Activated T-helper 2 cell treated with anti-CD3 and anti-CD28 coated beads, Interferon-gamma antibody, Interleukin-2, Interleukin-4, amounts not matched to agents 10 μg/mL and 5 μg/mL and 100 μg/mL, durations not matched to agents 14 hours and 24 hours and 36 hours (primary cell): ENCODE measurements around the gene CNTN1. TPM values are rescaled to one million over a fixed set of nuclear protein-coding genes. Genes with fewer than 3 reads are reported as not detected.

Experiments used
- DNase-seq: peaks from one replicate; pipeline ENCODE4 v3.0.0; 2021; ENCODE audit warnings: low spot score
- H3K27ac Mint-ChIP-seq: one replicate; pipeline ENCODE4 v1.8.0; 2021; ENCODE audit warnings: mixed read lengths
- H3K27me3 Mint-ChIP-seq: one replicate; pipeline ENCODE4 v1.8.0; 2021; ENCODE audit warnings: low read depth, mixed read lengths
- H3K36me3 Mint-ChIP-seq: one replicate; pipeline ENCODE4 v1.8.0; 2021; ENCODE audit warnings: low read depth, mixed read lengths
- H3K4me1 Mint-ChIP-seq: one replicate; pipeline ENCODE4 v1.8.0; 2021; ENCODE audit warnings: low read depth, mixed read lengths
- H3K4me3 Mint-ChIP-seq: one replicate; pipeline ENCODE4 v1.8.0; 2021; ENCODE audit warnings: low read depth, mild to moderate bottlenecking, moderate library complexity, mixed read lengths
- H3K9me3 Mint-ChIP-seq: one replicate; pipeline ENCODE4 v1.8.0; 2021; ENCODE audit warnings: mixed read lengths
- intact Hi-C: fragments of 100-400 bp; cut with micrococcal nuclease; formaldehyde crosslinking; loops from one replicate; pipeline ENCODE4 v1.15.1; 2023
- total RNA-seq: library from RNA; stranded (reverse); gene quantifications from 2 replicates; pipeline ENCODE4 v1.2.3, GENCODE V29; 2022

The CNTN1 gene
- total RNA-seq, 1 donor from 2014 or later, result not detected

GRCh38 chr12:40837891-40838429, 145.7 kb downstream of the CNTN1 start:
- Mint-ChIP-seq H3K36me3 (no peaks in the 10 kb centered on the region), H3K9me3 (peaks cover 13% of the 10 kb centered on the region), H3K4me1 (no peaks in the 10 kb centered on the region), H3K27me3 (no peaks in the 10 kb centered on the region), H3K27ac (no peak overlapping the region), H3K4me3 (no peak overlapping the region)
- no peak for DNase-seq
- intact Hi-C loops, result no loop called here

GRCh38 chr12:40843495-40843894, 151.3 kb downstream of the CNTN1 start:
- Mint-ChIP-seq H3K4me1 (no peaks in the 10 kb centered on the region), H3K36me3 (no peaks in the 10 kb centered on the region)

GRCh38 chr12:40853221-40853620, 161.0 kb downstream of the CNTN1 start:
- H3K9me3 Mint-ChIP-seq, result no peaks in the 10 kb centered on the region
- H3K27ac Mint-ChIP-seq, result no peak overlapping the region
- H3K4me1 Mint-ChIP-seq, result no peaks in the 10 kb centered on the region
- no peaks in the 10 kb centered on the region for H3K36me3 Mint-ChIP-seq
- H3K4me3 Mint-ChIP-seq, result no peak overlapping the region
- no peak for DNase-seq
- H3K27me3 Mint-ChIP-seq, result no peaks in the 10 kb centered on the region
- intact Hi-C loops, result no loop called here

More at GRCh38 chr12:40843495-40843894, 151.3 kb downstream of the CNTN1 start:
- DNase-seq, result no peak
- Mint-ChIP-seq H3K4me3 (no peak overlapping the region), H3K27ac (no peak overlapping the region), H3K27me3 (no peaks in the 10 kb centered on the region), H3K9me3 (peaks cover 8% of the 10 kb centered on the region)
- intact Hi-C loops, result no loop called here

- no peaks in the 10 kb centered on the region for H3K4me1 Mint-ChIP-seq
- DNase-seq, result no peak
- no peaks in the 10 kb centered on the region for H3K36me3 Mint-ChIP-seq
- H3K27ac Mint-ChIP-seq, result no peak overlapping the region
- H3K4me3 Mint-ChIP-seq, result no peak overlapping the region
- H3K9me3 Mint-ChIP-seq, result no peaks in the 10 kb centered on the region
- H3K27me3 Mint-ChIP-seq, result no peaks in the 10 kb centered on the region
- intact Hi-C loops, result no loop called here
Observed at GRCh38 chr12:40854604-40855003, 162.4 kb downstream of the CNTN1 start.

GRCh38 chr12:40864891-40865290, 172.7 kb downstream of the CNTN1 start:
- H3K36me3 Mint-ChIP-seq, result no peaks in the 10 kb centered on the region

GRCh38 chr12:40870981-40871380, 178.7 kb downstream of the CNTN1 start:
- no peak for DNase-seq
- Mint-ChIP-seq H3K27me3 (no peaks in the 10 kb centered on the region), H3K4me3 (no peak overlapping the region), H3K36me3 (no peaks in the 10 kb centered on the region), H3K4me1 (no peaks in the 10 kb centered on the region), H3K27ac (no peak overlapping the region), H3K9me3 (no peaks in the 10 kb centered on the region)
- intact Hi-C loops, result no loop called here

More at GRCh38 chr12:40864891-40865290, 172.7 kb downstream of the CNTN1 start:
- Mint-ChIP-seq H3K4me1 (no peaks in the 10 kb centered on the region), H3K27me3 (no peaks in the 10 kb centered on the region), H3K4me3 (no peak overlapping the region), H3K9me3 (no peaks in the 10 kb centered on the region), H3K27ac (no peak overlapping the region)
- intact Hi-C loops, result no loop called here
- DNase-seq, result no peak

- Mint-ChIP-seq H3K4me3 (no peak overlapping the region), H3K36me3 (no peaks in the 10 kb centered on the region), H3K9me3 (no peaks in the 10 kb centered on the region), H3K27ac (no peak overlapping the region), H3K27me3 (no peaks in the 10 kb centered on the region), H3K4me1 (no peaks in the 10 kb centered on the region)
- DNase-seq, result no peak
- intact Hi-C loops, result no loop called here
Observed at GRCh38 chr12:40874868-40875267, 182.6 kb downstream of the CNTN1 start.

- no peaks in the 10 kb centered on the region for H3K4me1 Mint-ChIP-seq
- H3K27me3 Mint-ChIP-seq, result no peaks in the 10 kb centered on the region
- intact Hi-C loops, result no loop called here
- H3K4me3 Mint-ChIP-seq, result no peak overlapping the region
- no peak overlapping the region for H3K27ac Mint-ChIP-seq
- H3K36me3 Mint-ChIP-seq, result no peaks in the 10 kb centered on the region
- no peak for DNase-seq
- H3K9me3 Mint-ChIP-seq, result no peaks in the 10 kb centered on the region
Observed at GRCh38 chr12:40889329-40889728, 197.1 kb downstream of the CNTN1 start.

- H3K36me3 Mint-ChIP-seq, result no peaks in the 10 kb centered on the region
- DNase-seq, result no peak
- no peaks in the 10 kb centered on the region for H3K27me3 Mint-ChIP-seq
- H3K4me1 Mint-ChIP-seq, result no peaks in the 10 kb centered on the region
- no peak overlapping the region for H3K27ac Mint-ChIP-seq
- intact Hi-C loops, result no loop called here
- H3K9me3 Mint-ChIP-seq, result no peaks in the 10 kb centered on the region
- no peak overlapping the region for H3K4me3 Mint-ChIP-seq
Observed at GRCh38 chr12:40892528-40892927, 200.3 kb downstream of the CNTN1 start.

GRCh38 chr12:40898505-40898904, 206.3 kb downstream of the CNTN1 start:
- DNase-seq, result no peak
- intact Hi-C loops, result no loop called here
- Mint-ChIP-seq H3K9me3 (no peaks in the 10 kb centered on the region), H3K36me3 (no peaks in the 10 kb centered on the region), H3K27me3 (no peaks in the 10 kb centered on the region), H3K27ac (no peak overlapping the region), H3K4me3 (no peak overlapping the region), H3K4me1 (no peaks in the 10 kb centered on the region)

- no peak for DNase-seq
Observed at GRCh38 chr12:40903040-40903439, 210.8 kb downstream of the CNTN1 start.

GRCh38 chr12:40907115-40907527, 214.9 kb downstream of the CNTN1 start:
- Mint-ChIP-seq H3K4me3 (no peak overlapping the region), H3K9me3 (no peaks in the 10 kb centered on the region), H3K27me3 (no peaks in the 10 kb centered on the region), H3K4me1 (no peaks in the 10 kb centered on the region), H3K27ac (no peak overlapping the region), H3K36me3 (no peaks in the 10 kb centered on the region)
- no peak for DNase-seq
- intact Hi-C loops, result no loop called here

More at GRCh38 chr12:40903040-40903439, 210.8 kb downstream of the CNTN1 start:
- intact Hi-C loops, result no loop called here
- Mint-ChIP-seq H3K27me3 (no peaks in the 10 kb centered on the region), H3K4me1 (no peaks in the 10 kb centered on the region), H3K27ac (no peak overlapping the region), H3K36me3 (no peaks in the 10 kb centered on the region), H3K9me3 (no peaks in the 10 kb centered on the region), H3K4me3 (no peak overlapping the region)

- H3K4me3 Mint-ChIP-seq, result no peak overlapping the region
- no peaks in the 10 kb centered on the region for H3K9me3 Mint-ChIP-seq
- no peaks in the 10 kb centered on the region for H3K4me1 Mint-ChIP-seq
- DNase-seq, result no peak
- H3K27ac Mint-ChIP-seq, result no peak overlapping the region
- intact Hi-C loops, result no loop called here
- H3K36me3 Mint-ChIP-seq, result no peaks in the 10 kb centered on the region
- no peaks in the 10 kb centered on the region for H3K27me3 Mint-ChIP-seq
Observed at GRCh38 chr12:40911676-40912075, 219.4 kb downstream of the CNTN1 start.

- Mint-ChIP-seq H3K9me3 (no peaks in the 10 kb centered on the region), H3K36me3 (no peaks in the 10 kb centered on the region), H3K27me3 (no peaks in the 10 kb centered on the region), H3K4me1 (no peaks in the 10 kb centered on the region), H3K27ac (no peak overlapping the region), H3K4me3 (no peak overlapping the region)
- no peak for DNase-seq
- intact Hi-C loops, result no loop called here
Observed at GRCh38 chr12:40915172-40915571, 222.9 kb downstream of the CNTN1 start.
